ENCODE data around the gene CCND1.

GRCh38 chr11:69664901-69665300 is 23.9 kb downstream of the CCND1 start:
- TF ChIP-seq, protein P1, sequence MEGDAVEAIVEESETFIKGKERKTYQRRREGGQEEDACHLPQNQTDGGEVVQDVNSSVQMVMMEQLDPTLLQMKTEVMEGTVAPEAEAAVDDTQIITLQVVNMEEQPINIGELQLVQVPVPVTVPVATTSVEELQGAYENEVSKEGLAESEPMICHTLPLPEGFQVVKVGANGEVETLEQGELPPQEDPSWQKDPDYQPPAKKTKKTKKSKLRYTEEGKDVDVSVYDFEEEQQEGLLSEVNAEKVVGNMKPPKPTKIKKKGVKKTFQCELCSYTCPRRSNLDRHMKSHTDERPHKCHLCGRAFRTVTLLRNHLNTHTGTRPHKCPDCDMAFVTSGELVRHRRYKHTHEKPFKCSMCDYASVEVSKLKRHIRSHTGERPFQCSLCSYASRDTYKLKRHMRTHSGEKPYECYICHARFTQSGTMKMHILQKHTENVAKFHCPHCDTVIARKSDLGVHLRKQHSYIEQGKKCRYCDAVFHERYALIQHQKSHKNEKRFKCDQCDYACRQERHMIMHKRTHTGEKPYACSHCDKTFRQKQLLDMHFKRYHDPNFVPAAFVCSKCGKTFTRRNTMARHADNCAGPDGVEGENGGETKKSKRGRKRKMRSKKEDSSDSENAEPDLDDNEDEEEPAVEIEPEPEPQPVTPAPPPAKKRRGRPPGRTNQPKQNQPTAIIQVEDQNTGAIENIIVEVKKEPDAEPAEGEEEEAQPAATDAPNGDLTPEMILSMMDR (conservative IDR thresholded peaks at IDR 0.05; ENCODE audit: low read length): no peak
- TF ChIP-seq EZH2phosphoT487 (IDR thresholded peaks at IDR 0.05; ENCODE audit: borderline replicate concordance, low read depth, low read length): no peak

All from OCI-LY7 (cell line).